Spleen (tissue), 11 donors: ENCODE data around the gene SARS2. TPM values are rescaled to one million over a fixed set of nuclear protein-coding genes. Genes with fewer than 3 reads are reported as not detected.
A peak's percentile ranks its signal among the peaks of the same experiment; 100 is the strongest.

Experiments
- DNase-seq: peaks from one replicate; pipeline ENCODE4 v3.0.0-alpha.2; 2020
- H3K27ac ChIP-seq, 8 donors: fragments of 200-600 bp; sonication (generic) in 7 of 8; 1 replicate in 4 of 8; 2 replicates in 4 of 8; pipeline versions ENCODE4 v1.5.0 to v1.8.0; 2016 to 2021; ENCODE audit warnings: inconsistent platforms in 4 of 8, mild to moderate bottlenecking in 4 of 8, moderate library complexity in 1 of 8
- H3K27me3 ChIP-seq, 7 donors: fragments of 200-600 bp; sonication (generic) in 6 of 7; replicated peaks in 1 of 7; 1 replicate in 4 of 7; 2 replicates in 3 of 7; pipeline versions ENCODE4 v1.5.0 to v1.8.0; 2016 to 2021; ENCODE audit warnings: inconsistent platforms in 3 of 7, mild to moderate bottlenecking in 1 of 7
- H3K36me3 ChIP-seq, 6 donors: fragments of 200-600 bp; sonication (generic) in 5 of 6; 1 replicate in 4 of 6; 2 replicates in 2 of 6; pipeline versions ENCODE4 v1.5.0 to v1.8.0; 2016 to 2021; ENCODE audit warnings: inconsistent platforms in 2 of 6
- H3K4me1 ChIP-seq, 6 donors: fragments of 200-600 bp; sonication (generic) in 5 of 6; 1 replicate in 3 of 6; 2 replicates in 3 of 6; pipeline versions ENCODE4 v1.5.0 to v1.8.0; 2016 to 2021; ENCODE audit warnings: inconsistent platforms in 3 of 6
- H3K4me3 ChIP-seq, 8 donors: fragments of 200-600 bp; sonication (generic) in 7 of 8; 1 replicate in 4 of 8; 2 replicates in 4 of 8; pipeline versions ENCODE4 v1.5.0 to v1.8.0; 2016 to 2021; ENCODE audit warnings: inconsistent platforms in 4 of 8, mild to moderate bottlenecking in 4 of 8, moderate library complexity in 2 of 8
- H3K9me3 ChIP-seq, 8 donors: fragments of 200-600 bp; sonication (generic) in 7 of 8; 1 replicate in 4 of 8; 2 replicates in 4 of 8; pipeline versions ENCODE4 v1.5.0 to v1.8.0; 2016 to 2021; ENCODE audit warnings: inconsistent platforms in 4 of 8
- CTCF ChIP-seq, 11 experiments: fragments of 200-600 bp in 7 of 11; fragments of 450-650 bp in 4 of 11; sonication (generic) in 4 of 11; IDR thresholded peaks in 8 of 11; conservative IDR thresholded peaks in 3 of 11; 1 replicate in 7 of 11; 2 replicates in 4 of 11; pipeline versions ENCODE4 v1.4.0 to v1.8.0; 2016 to 2021; ENCODE audit warnings: antibody characterized with exemption in 11 of 11, inconsistent platforms in 4 of 11, mild to moderate bottlenecking in 1 of 11
- POLR2A ChIP-seq, 3 donors: fragments of 450-650 bp; IDR thresholded peaks; one replicate each; pipeline ENCODE4 v1.5.1; 2017; ENCODE audit warnings: antibody characterized with exemption in 3 of 3, mild to moderate bottlenecking in 1 of 3
- POLR2AphosphoS5 ChIP-seq, 3 donors: sonication (generic); formaldehyde crosslinking; IDR thresholded peaks; one replicate each; pipeline ENCODE4 v1.5.1; 2017; ENCODE audit warnings: antibody characterized with exemption in 3 of 3
- WGBS, 5 donors: extraction: QIAGEN DNeasy Blood & Tissue Kit in 3 of 5; methylation state at CpG; one replicate each; pipeline versions ENCODE4 v1.1.5 to v1.1.7; 2013 to 2018; 5-methylcytosine and 5-hydroxymethylcytosine counted together
- intact Hi-C: fragments of 100-400 bp; cut with DNase I; formaldehyde crosslinking; loops from one replicate; pipeline ENCODE4 v1.15.0; 2023; ENCODE audit warnings: low total_unique reads
- polyA plus RNA-seq, 3 donors: library from polyadenylated mRNA; stranded (reverse); fragments of 200-250 nt; gene quantifications; one replicate each; pipeline ENCODE4 v1.2.1, GENCODE V29; 2013
- total RNA-seq, 7 donors: library from RNA; depleted of rRNA in 3 of 7; stranded (reverse); fragments of >200 nt in 3 of 7; fragmentation: NEBNext Ultra II Directional in 4 of 7; extraction: Animal tissue kit (Norgen Biotek cat#: 25700) in 4 of 7; gene quantifications; one replicate each; pipeline versions ENCODE4 v1.1.0 to v1.2.1, GENCODE V29; 2016 to 2021
- donor health status: healthy with polysubstance abuse.
- donor health status: DM: no; HTN: no; CAD: no; lungs with moderate emphysema.
- donor health status: DM: no; HTN: no; CAD: no.
- donor health status: Bipolar disorder and iron deficiency.
- donor health status: healthy.
- donor health status: DM: no; HTN: no; CAD: no.
- donor health status: DM: yes; HTN: yes; CAD: no.

The SARS2 gene
- total and polyA plus RNA-seq, 10 donors: 12.5 to 70.3 (median 26.9) TPM

- DNase-seq: peak; percentile 47
- peaks cover 0 to 3% (median 0%) of the 10 kb centered on the region in 6 donors for H3K4me1 ChIP-seq
- no peak overlapping the region for H3K27ac ChIP-seq
- TF ChIP-seq POLR2A (IDR thresholded peaks at IDR 0.05) (no peak), POLR2AphosphoS5 (IDR thresholded peaks at IDR 0.05) (no peak), CTCF (IDR thresholded peaks at IDR 0.05 in 8 of 11, conservative IDR thresholded peaks at IDR 0.05 in 3 of 11) (no peak)
- peaks cover 0 to 22% (median under 1%) of the 10 kb centered on the region in 6 donors for H3K36me3 ChIP-seq
- H3K27me3 ChIP-seq: peaks cover 0 to 19% (median 4%) of the 10 kb centered on the region in 7 donors
- no peaks in the 10 kb centered on the region for H3K9me3 ChIP-seq
- H3K4me3 ChIP-seq: no peak overlapping the region
- 91 to 98% (median 93%) methylated on average over 8 of the region's 8 CpGs for WGBS, 5 donors
- intact Hi-C loops: no loop called here
Observed at GRCh38 chr19:38913958-38914357, 16.6 kb downstream of the SARS2 start.

GRCh38 chr19:38912600-38913514 is 17.7 kb downstream of the SARS2 start:
- Histone ChIP-seq H3K27me3 (peaks cover 0 to 19% (median 4%) of the 10 kb centered on the region in 7 donors), H3K9me3 (no peaks in the 10 kb centered on the region), H3K36me3 (peaks cover 0 to 33% (median 9%) of the 10 kb centered on the region in 6 donors), H3K4me1 (peaks cover 0 to 1% (median 0%) of the 10 kb centered on the region in 6 donors), H3K27ac (no peak overlapping the region), H3K4me3 (no peak overlapping the region)
- WGBS, 5 donors: 58 to 77% (median 67%) methylated on average over 10 to 12 of the region's 12 CpGs
- intact Hi-C loops: no loop called here
- no peak for DNase-seq
- TF ChIP-seq POLR2A (IDR thresholded peaks at IDR 0.05) (no peak), POLR2AphosphoS5 (IDR thresholded peaks at IDR 0.05) (no peak), CTCF (IDR thresholded peaks at IDR 0.05 in 8 of 11, conservative IDR thresholded peaks at IDR 0.05 in 3 of 11) (no peak)

- TF ChIP-seq CTCF (IDR thresholded peaks at IDR 0.05 in 8 of 11, conservative IDR thresholded peaks at IDR 0.05 in 3 of 11): no peak
- TF ChIP-seq POLR2AphosphoS5 (IDR thresholded peaks at IDR 0.05): no peak
- TF ChIP-seq POLR2A (IDR thresholded peaks at IDR 0.05): no peak
- Histone ChIP-seq H3K9me3 (no peaks in the 10 kb centered on the region), H3K36me3 (peaks cover 0 to 47% (median 22%) of the 10 kb centered on the region in 6 donors), H3K27ac (no peak overlapping the region), H3K4me1 (no peaks in the 10 kb centered on the region), H3K27me3 (peaks cover 0 to 19% (median 4%) of the 10 kb centered on the region in 7 donors), H3K4me3 (no peak overlapping the region)
- WGBS, 5 donors: 69 to 85% (median 73%) methylated on average over 7 to 16 of the region's 16 CpGs
- intact Hi-C loops: no loop called here
- no peak for DNase-seq
Observed at GRCh38 chr19:38911388-38912001, 19.1 kb downstream of the SARS2 start.

GRCh38 chr19:38910488-38910887 is 20.1 kb downstream of the SARS2 start:
- no peak for DNase-seq
- TF ChIP-seq CTCF (IDR thresholded peaks at IDR 0.05 in 8 of 11, conservative IDR thresholded peaks at IDR 0.05 in 3 of 11): no peak
- intact Hi-C loops: no loop called here
- Histone ChIP-seq H3K9me3 (no peaks in the 10 kb centered on the region), H3K27ac (no peak overlapping the region), H3K4me3 (no peak overlapping the region), H3K4me1 (no peaks in the 10 kb centered on the region), H3K36me3 (peaks cover 0 to 50% (median 30%) of the 10 kb centered on the region in 6 donors), H3K27me3 (peaks cover 0 to 19% (median 4%) of the 10 kb centered on the region in 7 donors)
- WGBS, 5 donors: 93 to 96% (median 94%) methylated on average over 10 to 12 of the region's 12 CpGs
